LNCaP clone FGC (cell line): Measurements from ENCODE around the gene SPTA1.

Experiments used
- DNase-seq: peaks from one replicate; pipeline ENCODE4 v3.0.0-alpha.2; 2011; ENCODE audit warnings: low read depth
- H3K4me3 ChIP-seq: 2 replicates; pipeline ENCODE4 v1.5.1; 2011; ENCODE audit warnings: mild to moderate bottlenecking, low read depth, low read length, control low read depth
- CTCF ChIP-seq: IDR thresholded peaks from 2 replicates; pipeline ENCODE4 v1.5.1; 2012; ENCODE audit warnings: mild to moderate bottlenecking; ENCODE audit not compliant: control insufficient read depth, insufficient read depth; ENCODE audit errors: extremely low read depth

SPTA1 gene

GRCh38 chr1:158654571-158654970 is 31.9 kb downstream of the SPTA1 start:
- TF ChIP-seq CTCF, result no peak
- DNase-seq, result no peak
- H3K4me3 ChIP-seq, result no peak overlapping the region

- DNase-seq, result no peak
- no peak for TF ChIP-seq CTCF
- no peak overlapping the region for H3K4me3 ChIP-seq
Observed at GRCh38 chr1:158654086-158654485, 32.4 kb downstream of the SPTA1 start.

- H3K4me3 ChIP-seq, result no peak overlapping the region
Observed at GRCh38 chr1:158652721-158653334, 33.7 kb downstream of the SPTA1 start.

GRCh38 chr1:158649052-158649451 is 37.5 kb downstream of the SPTA1 start:
- TF ChIP-seq CTCF, result no peak
- DNase-seq, result no peak
- no peak overlapping the region for H3K4me3 ChIP-seq

More at GRCh38 chr1:158652721-158653334, 33.7 kb downstream of the SPTA1 start:
- no peak for DNase-seq
- no peak for TF ChIP-seq CTCF

- no peak for DNase-seq
- TF ChIP-seq CTCF, result no peak
- no peak overlapping the region for H3K4me3 ChIP-seq
Observed at GRCh38 chr1:158646465-158646864, 40.0 kb downstream of the SPTA1 start.

- DNase-seq, result no peak
- no peak overlapping the region for H3K4me3 ChIP-seq
- no peak for TF ChIP-seq CTCF
Observed at GRCh38 chr1:158644449-158644848, 42.1 kb downstream of the SPTA1 start.

GRCh38 chr1:158638904-158639303 is 47.6 kb downstream of the SPTA1 start:
- TF ChIP-seq CTCF, result no peak
- H3K4me3 ChIP-seq, result no peak overlapping the region
- DNase-seq, result no peak
